Kasumi-1 (cell line): Measurements from ENCODE around the gene NGB.

Source experiments
- DNase-seq, 2 experiments: peaks; one replicate each; lab custom pipeline; 2025; lab: John Stamatoyannopoulos, UW

Gene NGB

DNA sequence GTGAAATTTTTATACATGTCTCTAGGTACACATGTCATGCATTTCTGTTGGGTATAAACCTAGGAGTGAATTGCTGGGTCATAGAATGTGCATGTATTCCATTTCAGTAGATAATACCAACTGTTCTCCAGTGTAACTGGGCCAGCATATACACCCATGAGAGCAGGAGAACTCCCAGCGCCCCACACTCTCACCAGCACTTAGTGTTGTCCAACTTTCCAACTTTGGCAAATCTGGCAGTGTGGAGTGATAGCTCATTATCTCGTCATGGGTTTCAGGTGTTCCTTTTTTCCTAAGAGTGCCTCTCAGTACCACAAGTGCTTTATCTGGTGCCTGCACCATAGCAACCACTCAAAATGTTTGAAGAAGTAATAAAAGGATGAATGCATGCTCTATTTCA is 40.1 kb downstream of the NGB start:
- no peak for DNase-seq

- no peak for DNase-seq
Observed at GRCh38 chr14:77228056-77228455, 43.0 kb downstream of the NGB start.

DNA sequence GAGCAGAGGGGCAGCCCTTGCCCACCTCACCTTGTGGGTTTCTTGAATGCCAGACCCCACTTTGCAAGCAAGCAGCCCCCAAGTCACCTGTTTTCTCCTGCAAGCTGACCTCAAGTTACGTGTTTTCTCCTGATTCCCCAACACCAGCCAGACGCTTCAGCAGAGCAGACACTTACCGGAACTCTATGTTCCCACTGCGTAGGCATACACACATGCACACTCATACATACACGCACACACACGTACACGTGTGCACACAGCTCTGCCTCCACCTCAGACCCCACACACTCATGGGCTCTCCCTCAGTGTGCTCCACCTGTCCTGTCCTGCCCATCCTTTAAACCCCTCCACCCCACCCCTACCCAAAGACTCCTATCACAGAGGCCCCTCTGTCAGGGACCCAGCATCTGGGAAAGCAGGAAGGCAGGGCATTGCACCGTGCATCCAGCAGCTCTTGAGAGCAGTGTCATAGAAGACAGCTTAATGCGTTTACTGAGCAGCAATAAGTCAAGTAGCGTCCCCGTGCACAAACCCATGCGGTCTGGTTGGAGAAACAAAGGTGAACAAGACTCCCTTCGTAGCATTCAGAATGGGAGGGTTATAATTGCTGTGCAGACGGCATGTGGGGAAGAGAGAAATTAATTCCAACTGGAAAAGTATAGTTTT is 45.0 kb downstream of the NGB start:
- no peak for DNase-seq

- DNase-seq, result no peak
Observed at GRCh38 chr14:77225254-77225653, 45.8 kb downstream of the NGB start.

DNA sequence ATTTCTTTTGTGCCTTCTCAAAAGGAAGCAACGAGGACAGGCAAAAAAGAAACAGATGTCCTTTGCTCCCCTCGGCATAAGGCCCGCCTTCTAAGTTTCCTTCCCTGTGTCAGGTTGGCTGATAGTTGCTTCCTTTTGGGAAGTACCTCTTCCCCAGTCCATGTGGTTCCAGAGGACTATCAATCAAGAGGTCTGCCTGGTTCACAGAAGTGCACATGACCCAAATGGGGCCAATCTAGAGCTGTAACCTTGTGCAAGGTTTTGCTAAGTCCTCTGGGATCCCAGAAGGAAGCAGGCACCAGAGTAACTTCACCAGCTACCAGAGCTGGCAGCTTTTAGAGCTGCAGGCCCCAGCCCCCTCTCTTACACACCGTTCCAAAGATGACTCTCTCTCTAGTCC is 46.8 kb downstream of the NGB start:
- no peak for DNase-seq

DNA sequence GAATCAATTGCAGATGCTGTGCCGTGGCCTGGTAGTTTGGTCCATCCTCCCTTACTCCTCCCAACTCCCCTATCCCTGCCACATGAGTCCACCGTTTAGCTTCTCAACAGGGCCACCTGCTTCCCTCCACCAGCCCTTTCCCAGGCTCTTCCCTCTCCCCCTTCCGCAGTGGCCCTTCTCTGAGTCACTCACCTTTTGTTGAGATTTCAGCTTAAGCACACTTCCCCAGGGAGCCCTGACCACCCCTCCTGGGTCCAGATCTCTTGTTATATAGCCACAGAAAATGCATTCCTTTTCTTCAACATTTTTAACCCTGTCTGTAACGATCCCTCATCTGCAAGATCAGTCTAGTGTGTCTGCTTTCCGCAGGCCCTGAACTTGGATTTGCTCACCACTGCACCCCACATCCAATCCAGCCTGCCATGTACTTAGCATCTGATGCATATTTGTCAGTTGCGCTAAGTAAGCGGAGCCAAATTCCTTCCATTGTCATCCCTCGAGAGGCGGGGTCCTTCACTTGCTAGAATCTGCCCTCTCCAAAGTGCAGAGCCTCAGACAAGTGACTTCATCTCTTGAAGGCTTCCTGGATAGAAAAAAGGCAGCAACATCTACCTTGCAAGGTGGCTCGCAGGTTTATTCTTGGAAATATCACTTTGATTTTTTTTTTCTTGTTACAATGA is 48.3 kb downstream of the NGB start:
- no peak for DNase-seq

GRCh38 chr14:77221241-77221871 is 49.6 kb downstream of the NGB start:
- DNase-seq, result no peak

DNA sequence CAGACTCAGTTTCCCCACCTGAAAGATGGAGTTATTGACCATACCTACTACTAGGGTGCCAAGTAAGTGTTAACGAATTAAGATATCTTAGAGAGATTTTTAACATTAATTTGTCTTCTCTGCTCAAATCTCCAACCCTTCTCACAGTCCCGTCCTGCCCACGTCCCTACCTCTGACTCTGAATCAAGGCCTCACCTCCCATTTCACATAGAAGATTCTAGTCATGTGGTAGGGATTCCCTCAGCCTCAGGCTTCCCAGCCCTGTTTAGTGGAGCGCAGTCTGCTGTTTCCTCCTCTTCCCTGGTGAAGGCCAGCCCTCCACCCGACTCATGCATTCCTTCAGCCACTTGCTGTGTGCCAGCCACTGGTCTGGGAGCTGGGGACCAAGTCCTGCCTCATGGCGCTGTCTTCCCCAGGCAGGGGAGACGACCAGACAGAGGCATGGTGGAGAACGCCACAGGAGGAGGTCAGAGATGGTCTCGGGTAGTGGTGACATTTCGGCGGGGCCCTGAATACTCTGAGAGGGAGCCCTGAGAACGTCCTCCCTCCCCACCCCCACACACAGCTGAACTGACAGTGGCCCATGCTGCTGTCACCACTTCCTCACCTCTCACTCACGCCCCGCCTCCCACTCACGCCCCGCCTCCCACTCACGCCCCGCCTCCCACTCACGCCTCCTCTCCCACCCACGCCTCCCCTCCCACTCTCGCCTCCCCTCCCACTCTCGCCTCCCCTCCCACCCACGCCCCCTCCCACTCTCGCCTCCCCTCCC is 50.6 kb downstream of the NGB start:
- no peak for DNase-seq

- no peak for DNase-seq
Observed at GRCh38 chr14:77219591-77219990, 51.4 kb downstream of the NGB start.

DNA sequence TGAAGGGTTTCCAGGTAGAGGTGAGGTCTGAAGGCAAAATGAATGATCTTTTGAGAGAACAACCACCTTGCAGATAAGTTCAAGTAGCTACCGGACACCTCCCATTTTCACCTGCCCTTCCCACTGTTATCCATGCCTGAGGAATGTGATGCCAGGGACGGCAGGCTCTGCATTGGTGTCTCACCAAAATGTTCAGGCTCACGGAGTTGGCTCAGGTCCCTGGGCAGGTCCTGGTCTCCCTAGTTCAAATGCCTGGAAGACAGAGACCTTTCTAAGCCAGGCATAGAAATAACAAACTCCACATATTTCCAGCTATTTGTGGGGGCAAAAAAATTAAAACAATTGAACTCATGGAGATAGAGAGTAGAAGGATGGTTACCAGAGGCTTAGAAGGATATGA is 53.5 kb downstream of the NGB start:
- DNase-seq, result no peak
